IMR-90 (cell line): ENCODE data around the gene MAML2. TPM values are rescaled to one million over a fixed set of nuclear protein-coding genes. Genes with fewer than 3 reads are reported as not detected.

Experiments used
- ATAC-seq: fragments of 200-7000 bp; cut with Tn5 transposase; 2 replicates; pipeline ENCODE4 v1.9.1; 2020; ENCODE audit warnings: low read depth, mild to moderate bottlenecking, moderate library complexity
- BruUV-seq: library from RNA; stranded (reverse); fragments of 400-500 nt; replicated peaks from 2 replicates; lab custom pipeline; 2021; lab: Mats Ljungman, UMichigan
- CTCF ChIA-PET: fragments of 300-600 bp; formaldehyde crosslinking; extraction: SDS; loops from one replicate; lab custom pipeline; 2021; ENCODE audit warnings: antibody characterized with exemption; lab: Yijun Ruan, JAX
- POLR2A ChIA-PET: fragments of 300-600 bp; sonication (Branson Sonifier 250); formaldehyde crosslinking; loops from one replicate; lab custom pipeline; 2022; ENCODE audit warnings: antibody characterized with exemption; ENCODE audit not compliant: unreplicated experiment; lab: Charles Lee
- DNase-seq: peaks from one replicate; pipeline ENCODE4 v3.0.0; 2013
- H2AFZ ChIP-seq: replicated peaks from 2 replicates; pipeline ENCODE3; 2013; ENCODE audit warnings: low read length, mild to moderate bottlenecking; ENCODE audit not compliant: poor library complexity
- H2AK5ac ChIP-seq: 2 replicates; pipeline ENCODE4 v1.6.1; 2013; ENCODE audit warnings: low read depth, low read length, inconsistent platforms
- H2AK9ac ChIP-seq: replicated peaks from 2 replicates; pipeline ENCODE3; 2013; ENCODE audit warnings: mild to moderate bottlenecking, low read depth, low read length, moderate library complexity; ENCODE audit not compliant: poor library complexity
- H2BK120ac ChIP-seq: 2 replicates; pipeline ENCODE4 v1.6.1; 2013; ENCODE audit warnings: low read depth, low read length, inconsistent platforms
- H2BK15ac ChIP-seq: 3 replicates; pipeline ENCODE4 v1.6.1; 2013; ENCODE audit warnings: low read depth, low read length, inconsistent platforms
- H2BK20ac ChIP-seq: 2 replicates; pipeline ENCODE4 v1.6.1; 2013; ENCODE audit warnings: low read depth, mild to moderate bottlenecking, inconsistent platforms, low read length, moderate library complexity
- H2BK5ac ChIP-seq: 2 replicates; pipeline ENCODE4 v1.6.1; 2013; ENCODE audit warnings: mild to moderate bottlenecking, low read depth, low read length, inconsistent platforms; ENCODE audit not compliant: poor library complexity, severe bottlenecking
- H3K14ac ChIP-seq: replicated peaks from 2 replicates; pipeline ENCODE4 v1.6.1; 2013; ENCODE audit warnings: low read depth, low read length, inconsistent platforms
- H3K18ac ChIP-seq: 2 replicates; pipeline ENCODE4 v1.6.1; 2013; ENCODE audit warnings: low read depth, low read length, control low read depth
- H3K23ac ChIP-seq: 2 replicates; pipeline ENCODE4 v1.6.1; 2013; ENCODE audit warnings: low read depth, low read length, inconsistent platforms
- H3K27ac ChIP-seq: 2 replicates; pipeline ENCODE4 v1.5.1; 2013; ENCODE audit warnings: mild to moderate bottlenecking, control low read depth, low read length; ENCODE audit not compliant: insufficient read depth
- H3K27me3 ChIP-seq: 2 replicates; pipeline ENCODE4 v1.6.1; 2013; ENCODE audit warnings: low read length; ENCODE audit not compliant: control insufficient read depth, insufficient read depth
- H3K36me3 ChIP-seq: 2 replicates; pipeline ENCODE4 v1.6.1; 2013; ENCODE audit warnings: low read length, mixed read lengths; ENCODE audit not compliant: control insufficient read depth, insufficient read depth
- H3K4ac ChIP-seq: 2 replicates; pipeline ENCODE4 v1.6.1; 2013; ENCODE audit warnings: low read depth, low read length, inconsistent platforms
- H3K4me1 ChIP-seq: 2 replicates; pipeline ENCODE4 v1.6.1; 2013; ENCODE audit warnings: low read length, mixed read lengths; ENCODE audit not compliant: control insufficient read depth, insufficient read depth
- H3K4me2 ChIP-seq: 2 replicates; pipeline ENCODE4 v1.6.1; 2013; ENCODE audit warnings: low read depth, mild to moderate bottlenecking, control low read depth, low read length, moderate library complexity
- H3K4me3 ChIP-seq: 2 replicates; pipeline ENCODE4 v1.5.1; 2013; ENCODE audit warnings: low read depth, mild to moderate bottlenecking, control low read depth, low read length, moderate library complexity; ENCODE audit not compliant: insufficient read depth
- H3K56ac ChIP-seq: 2 replicates; pipeline ENCODE4 v1.6.1; 2013; ENCODE audit warnings: low read length, inconsistent platforms; ENCODE audit not compliant: insufficient read depth; ENCODE audit errors: extremely low read depth
- H3K79me1 ChIP-seq, 2 experiments: 2 replicates each; pipeline ENCODE4 v1.6.1; 2013; ENCODE audit warnings: low read length in 2 of 2, inconsistent platforms in 1 of 2, low read depth in 1 of 2
- H3K9ac ChIP-seq: 2 replicates; pipeline ENCODE4 v1.6.1; 2013; ENCODE audit warnings: low read depth, low read length, control low read depth
- H3K9me1 ChIP-seq: 2 replicates; pipeline ENCODE4 v1.6.1; 2013; ENCODE audit warnings: low read length, inconsistent platforms; ENCODE audit not compliant: insufficient read depth
- H3K9me3 ChIP-seq: 2 replicates; pipeline ENCODE4 v1.6.1; 2013; ENCODE audit warnings: low read length; ENCODE audit not compliant: control insufficient read depth, insufficient read depth
- H4K20me1 ChIP-seq: 2 replicates; pipeline ENCODE4 v1.6.1; 2013; ENCODE audit warnings: low read length, inconsistent platforms; ENCODE audit not compliant: insufficient read depth
- H4K5ac ChIP-seq: 2 replicates; pipeline ENCODE4 v1.6.1; 2013; ENCODE audit warnings: mild to moderate bottlenecking, low read depth, low read length, control low read depth
- H4K8ac ChIP-seq, 2 experiments: 2 replicates each; pipeline ENCODE4 v1.6.1; 2013; ENCODE audit warnings: low read depth in 2 of 2, low read length in 2 of 2, control low read depth in 1 of 2, inconsistent platforms in 1 of 2
- H4K91ac ChIP-seq: 2 replicates; pipeline ENCODE4 v1.6.1; 2013; ENCODE audit warnings: low read depth, low read length, inconsistent platforms; ENCODE audit not compliant: insufficient read depth
- CEBPB ChIP-seq: IDR thresholded peaks from 2 replicates; pipeline ENCODE4 v1.6.1; 2012; ENCODE audit warnings: low read depth, low read length, improper control_type of control experiment
- CHD1 ChIP-seq: IDR thresholded peaks from 2 replicates; pipeline ENCODE4 v1.6.1; 2012; ENCODE audit warnings: low read depth, low read length, improper control_type of control experiment
- FOS ChIP-seq: fragments of 150-350 bp; IDR thresholded peaks from 2 replicates; pipeline ENCODE4 v1.6.1; 2016; ENCODE audit warnings: low read depth, low read length
- MAFK ChIP-seq: IDR thresholded peaks from 2 replicates; pipeline ENCODE4 v1.6.1; 2012; ENCODE audit warnings: low read depth, low read length, improper control_type of control experiment
- MAZ ChIP-seq: IDR thresholded peaks from 2 replicates; pipeline ENCODE4 v1.6.1; 2012; ENCODE audit warnings: low read depth, mild to moderate bottlenecking, low read length, improper control_type of control experiment, moderate library complexity, borderline replicate concordance
- NFE2L2 ChIP-seq: fragments of 150-350 bp; IDR thresholded peaks from 2 replicates; pipeline ENCODE4 v1.6.1; 2016; ENCODE audit warnings: low read depth, mild to moderate bottlenecking, low read length
- POLR2A ChIP-seq: IDR thresholded peaks from 2 replicates; pipeline ENCODE4 v1.6.1; 2012; ENCODE audit warnings: mild to moderate bottlenecking, low read depth, low read length
- RCOR1 ChIP-seq: IDR thresholded peaks from 2 replicates; pipeline ENCODE4 v1.6.1; 2012; ENCODE audit warnings: mild to moderate bottlenecking, low read length, improper control_type of control experiment; ENCODE audit not compliant: insufficient replicate concordance
- SMC3 ChIP-seq: fragments of 150-350 bp; IDR thresholded peaks from 2 replicates; pipeline ENCODE4 v1.6.1; 2016; ENCODE audit warnings: low read depth, mild to moderate bottlenecking, antibody characterized with exemption, low read length, moderate library complexity
- dilution Hi-C: fragments of 300-500 bp; cut with HindIII; formaldehyde crosslinking; loops from one replicate; pipeline ENCODE4 v1.14.3; 2018; ENCODE audit warnings: low sequenced_read_pairs; ENCODE audit not compliant: unreplicated experiment
- in situ Hi-C: fragments of 300-500 bp; cut with MboI; formaldehyde crosslinking; loops from 3 replicates; pipeline ENCODE4 v1.14.3; 2019; ENCODE audit warnings: low sequenced_read_pairs, inconsistent platforms, mixed read lengths
- intact Hi-C: fragments of 100-400 bp; cut with micrococcal nuclease; formaldehyde crosslinking; loops from 2 replicates; pipeline ENCODE4 v1.10.0; 2022
- polyA plus RNA-seq, 3 experiments: library from polyadenylated mRNA; depleted of rRNA; stranded (reverse); fragments of >200 nt; gene quantifications; 2 replicates each; pipeline ENCODE4 v1.2.3, GENCODE V29; 2012; ENCODE audit warnings: low replicate concordance in 1 of 3
- total RNA-seq: library from RNA; depleted of rRNA; stranded (reverse); fragments of >200 nt; gene quantifications from 2 replicates; pipeline ENCODE4 v1.2.3, GENCODE V29; 2012
- TF ChIP-seq, protein P1 (sequence below): conservative IDR thresholded peaks from 2 replicates; pipeline ENCODE4 v1.5.1; 2012; ENCODE audit warnings: mild to moderate bottlenecking, low read depth, low read length, improper control_type of control experiment
- TF ChIP-seq, protein P2 (sequence below): fragments of 150-350 bp; IDR thresholded peaks from 2 replicates; pipeline ENCODE4 v1.6.1; 2017; ENCODE audit warnings: mild to moderate bottlenecking, antibody characterized with exemption, low read length, low read depth

The MAML2 gene
- total and polyA plus RNA-seq, 2 of the 4 experiments (the other 2 are of a cell fraction), result 15.0 to 19.5 TPM

DNA sequence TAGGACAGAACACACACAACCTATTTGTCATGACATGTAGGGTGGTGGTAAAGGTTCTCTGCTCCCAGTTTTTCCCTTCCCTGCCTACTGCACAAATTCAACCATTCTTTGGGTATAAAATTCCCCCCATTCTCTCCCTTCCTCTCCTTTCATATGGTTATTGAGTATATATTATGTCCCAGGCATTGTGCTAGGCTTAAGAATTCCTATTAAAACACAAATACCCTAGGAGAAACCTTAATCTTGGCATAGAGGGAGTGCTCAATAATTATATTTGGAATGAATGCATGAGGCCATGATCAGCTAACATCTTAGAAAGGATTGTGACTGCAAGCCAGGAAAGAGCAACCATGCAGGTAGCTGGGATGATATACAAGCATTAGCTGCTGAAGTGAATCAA, 298.7 kb downstream of the MAML2 start:
- CTCF ChIA-PET, result no interaction called here
- H3K79me1 ChIP-seq, result peaks cover 8 to 10% of the 10 kb centered on the region in 2 experiments; a peak in 2 of 4 replicates
- intact Hi-C loops, result no loop called here

More for the DNA sequence above, 298.7 kb downstream of the MAML2 start:
- H3K27me3 ChIP-seq, result no peaks in the 10 kb centered on the region
- H3K9me3 ChIP-seq, result no peaks in the 10 kb centered on the region
- no peak overlapping the region for H3K4me2 ChIP-seq
- H3K18ac ChIP-seq, result no peak overlapping the region
- H2BK120ac ChIP-seq, result no peak overlapping the region
- peaks cover 6% of the 10 kb centered on the region for H3K4me1 ChIP-seq
- TF ChIP-seq CHD1, result no peak
- TF ChIP-seq MAFK, result no peak
- no peak for TF ChIP-seq SMC3
- TF ChIP-seq, protein P1, sequence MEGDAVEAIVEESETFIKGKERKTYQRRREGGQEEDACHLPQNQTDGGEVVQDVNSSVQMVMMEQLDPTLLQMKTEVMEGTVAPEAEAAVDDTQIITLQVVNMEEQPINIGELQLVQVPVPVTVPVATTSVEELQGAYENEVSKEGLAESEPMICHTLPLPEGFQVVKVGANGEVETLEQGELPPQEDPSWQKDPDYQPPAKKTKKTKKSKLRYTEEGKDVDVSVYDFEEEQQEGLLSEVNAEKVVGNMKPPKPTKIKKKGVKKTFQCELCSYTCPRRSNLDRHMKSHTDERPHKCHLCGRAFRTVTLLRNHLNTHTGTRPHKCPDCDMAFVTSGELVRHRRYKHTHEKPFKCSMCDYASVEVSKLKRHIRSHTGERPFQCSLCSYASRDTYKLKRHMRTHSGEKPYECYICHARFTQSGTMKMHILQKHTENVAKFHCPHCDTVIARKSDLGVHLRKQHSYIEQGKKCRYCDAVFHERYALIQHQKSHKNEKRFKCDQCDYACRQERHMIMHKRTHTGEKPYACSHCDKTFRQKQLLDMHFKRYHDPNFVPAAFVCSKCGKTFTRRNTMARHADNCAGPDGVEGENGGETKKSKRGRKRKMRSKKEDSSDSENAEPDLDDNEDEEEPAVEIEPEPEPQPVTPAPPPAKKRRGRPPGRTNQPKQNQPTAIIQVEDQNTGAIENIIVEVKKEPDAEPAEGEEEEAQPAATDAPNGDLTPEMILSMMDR, result no peak
- TF ChIP-seq FOS, result no peak
- no peak for TF ChIP-seq RCOR1
- no peak for TF ChIP-seq CEBPB
- TF ChIP-seq, protein P2, sequence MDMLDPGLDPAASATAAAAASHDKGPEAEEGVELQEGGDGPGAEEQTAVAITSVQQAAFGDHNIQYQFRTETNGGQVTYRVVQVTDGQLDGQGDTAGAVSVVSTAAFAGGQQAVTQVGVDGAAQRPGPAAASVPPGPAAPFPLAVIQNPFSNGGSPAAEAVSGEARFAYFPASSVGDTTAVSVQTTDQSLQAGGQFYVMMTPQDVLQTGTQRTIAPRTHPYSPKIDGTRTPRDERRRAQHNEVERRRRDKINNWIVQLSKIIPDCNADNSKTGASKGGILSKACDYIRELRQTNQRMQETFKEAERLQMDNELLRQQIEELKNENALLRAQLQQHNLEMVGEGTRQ, result no peak
- TF ChIP-seq NFE2L2, result no peak
- TF ChIP-seq POLR2A, result no peak
- no peak for TF ChIP-seq MAZ
- no peak overlapping the region for H3K27ac ChIP-seq
- H4K5ac ChIP-seq, result no peak overlapping the region
- H2AFZ ChIP-seq, result no peak overlapping the region
- in situ Hi-C loops (no loop called here), dilution Hi-C loops (loop anchor here (25.0 kb wide), 1 partner anchor 318 kb away; no protein-coding TSS in a partner anchor)
- H2AK5ac ChIP-seq, result no peak overlapping the region
- no peak overlapping the region for H2BK5ac ChIP-seq
- no peaks in the 10 kb centered on the region; the same call in 1 of the 2 replicates for H3K36me3 ChIP-seq
- BruUV-seq, result no TSS peak
- DNase-seq (no peak), ATAC-seq (no peak)
- H3K14ac ChIP-seq, result no peak overlapping the region
- no peak overlapping the region for H2AK9ac ChIP-seq
- H4K91ac ChIP-seq, result no peak overlapping the region
- H3K23ac ChIP-seq, result no peak overlapping the region
- no peak overlapping the region for H2BK15ac ChIP-seq
- no peaks in the 10 kb centered on the region for H4K20me1 ChIP-seq
- no peaks in the 10 kb centered on the region for H3K9me1 ChIP-seq
- no peak overlapping the region for H3K9ac ChIP-seq
- H2BK20ac ChIP-seq, result no peak overlapping the region
- no peak overlapping the region for H4K8ac ChIP-seq
- H3K4ac ChIP-seq, result no peak overlapping the region
- no peak overlapping the region for H3K4me3 ChIP-seq
- no peak overlapping the region for H3K56ac ChIP-seq
- POLR2A ChIA-PET, result no interaction called here
